ENCODE measurements around the gene NPLOC4.

- TF ChIP-seq CTCF (conservative IDR thresholded peaks at IDR 0.05): no peak
- no peak for TF ChIP-seq EZH2 (IDR thresholded peaks at IDR 0.05; ENCODE audit: low read depth)
These were observed 23.5 kb upstream of the NPLOC4 start for GRCh38 chr17:81660441-81660840.
